Fibroblast of skin of left quadriceps (primary cell): ENCODE results near the gene CD302.
"Not testable (repeated sequence)": the region's sequence is repeated elsewhere in the genome, so short reads cannot be mapped to it uniquely, and the experiment has no call there.

Experiments
- DNase-seq, 2 experiments: peaks; one replicate each; pipeline ENCODE4 v3.0.0-alpha.2; 2013; ENCODE audit warnings: low read depth in 2 of 2

The CD302 gene, protein sequence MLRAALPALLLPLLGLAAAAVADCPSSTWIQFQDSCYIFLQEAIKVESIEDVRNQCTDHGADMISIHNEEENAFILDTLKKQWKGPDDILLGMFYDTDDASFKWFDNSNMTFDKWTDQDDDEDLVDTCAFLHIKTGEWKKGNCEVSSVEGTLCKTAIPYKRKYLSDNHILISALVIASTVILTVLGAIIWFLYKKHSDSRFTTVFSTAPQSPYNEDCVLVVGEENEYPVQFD

DNA sequence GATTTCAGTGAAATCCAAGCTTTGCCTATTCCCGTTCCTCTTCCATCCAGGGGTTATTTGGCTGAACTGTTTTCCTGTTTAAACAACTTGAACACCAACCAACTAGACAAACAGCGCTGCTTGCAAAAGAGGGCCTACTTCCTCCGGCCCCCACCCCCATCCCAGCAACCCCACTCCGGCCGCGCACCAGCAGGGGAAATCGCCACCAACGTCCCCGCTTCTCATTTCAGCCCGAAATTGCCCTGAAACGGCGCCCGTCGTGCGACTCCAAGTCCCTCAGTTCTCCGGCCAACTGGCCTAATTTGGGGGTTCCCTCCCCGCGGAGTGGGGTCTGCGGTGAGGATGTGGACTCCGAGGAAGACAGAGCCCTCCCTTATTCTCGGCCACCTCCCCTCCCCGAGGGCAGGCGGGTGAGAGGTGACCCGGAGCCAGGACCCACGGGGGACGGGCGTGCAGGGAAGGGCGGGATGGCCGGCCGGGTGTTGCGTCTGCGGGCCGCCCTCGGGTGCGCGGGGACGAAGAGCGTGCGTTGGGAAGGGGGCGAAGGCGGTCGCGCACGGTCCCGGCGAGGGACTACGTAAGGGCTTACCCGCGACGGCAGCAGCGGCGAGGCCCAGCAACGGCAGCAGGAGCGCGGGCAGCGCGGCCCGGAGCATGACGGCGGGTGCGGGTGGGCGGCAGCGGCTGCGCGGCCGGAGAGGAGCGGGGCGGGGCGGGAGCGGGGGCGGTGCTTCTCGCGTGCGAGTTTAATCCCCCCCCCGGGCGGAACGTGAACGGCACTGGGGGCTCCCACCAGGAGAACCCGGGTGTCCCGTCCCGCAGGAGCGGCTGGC, at the start of gene CD302:
CD302 (minus strand) TSS at position 666 of the 833 bp plus-strand sequence; CDS start at position 656, 10 bp downstream.
- DNase-seq = peak in 1 of 2 experiments; percentile 16

GRCh38 chr2:159846564-159846963, 48.6 kb upstream of the CD302 start:
- DNase-seq = no peak

DNA sequence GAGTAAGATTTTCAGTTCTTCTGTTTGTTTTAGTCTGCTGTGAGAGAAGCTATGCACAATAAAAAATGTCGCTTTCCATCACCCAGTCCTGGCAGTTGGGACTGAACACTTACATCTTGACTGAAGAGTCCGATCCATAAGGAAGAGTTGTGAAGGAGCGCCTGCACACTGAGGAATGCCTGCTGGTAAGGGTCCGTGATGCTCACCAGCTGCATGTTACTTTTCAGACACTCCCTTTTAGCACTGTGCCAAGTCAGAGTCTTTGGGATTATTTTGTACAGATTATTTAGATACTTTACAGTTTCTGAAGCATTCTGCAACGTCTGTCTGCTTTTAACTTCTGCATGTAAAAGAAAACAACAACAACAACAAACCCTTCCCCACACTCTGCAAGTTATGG, 42.6 kb upstream of the CD302 start:
- DNase-seq = no peak

DNA sequence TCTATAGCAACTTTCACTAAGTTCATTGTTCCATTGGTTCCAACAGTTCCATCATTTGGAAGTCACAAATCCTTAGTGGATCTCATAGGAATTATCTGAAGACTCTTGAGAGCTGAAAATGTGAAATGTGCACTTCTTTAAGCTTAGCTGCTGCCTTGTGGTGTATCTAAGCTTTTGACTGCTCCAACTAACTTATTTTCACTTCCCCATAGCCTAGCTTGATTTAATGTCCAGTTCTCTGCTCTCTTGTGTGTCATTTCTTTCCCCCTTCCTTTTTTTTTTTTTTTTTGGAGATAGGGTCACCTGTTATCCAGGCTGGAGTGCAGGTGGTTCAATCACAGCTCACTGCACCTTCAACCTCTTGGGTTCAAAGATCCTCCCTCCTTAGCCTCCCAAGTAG, 34.9 kb upstream of the CD302 start:
- DNase-seq = no peak

GRCh38 chr2:159832026-159832425, 34.0 kb upstream of the CD302 start:
- no peak for DNase-seq

DNA sequence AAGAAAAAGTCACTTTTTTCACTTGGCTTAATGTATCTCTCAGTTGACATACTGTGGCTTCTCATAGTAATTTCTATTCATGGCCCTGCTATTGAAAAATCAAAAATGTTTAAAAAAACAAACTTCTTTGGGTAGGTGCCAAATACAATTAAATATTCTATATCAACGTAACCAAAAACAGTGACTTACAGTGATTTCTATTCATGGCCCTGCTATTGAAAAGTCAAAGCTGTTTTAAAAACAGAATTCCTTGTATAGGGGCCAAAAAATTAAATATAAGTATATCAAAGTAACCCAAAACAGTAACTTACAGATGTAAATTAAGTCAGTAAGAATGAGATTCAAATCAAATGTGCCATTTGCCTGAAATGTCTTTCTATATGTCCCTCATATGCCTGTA, 31.4 kb upstream of the CD302 start:
- no peak for DNase-seq

DNA sequence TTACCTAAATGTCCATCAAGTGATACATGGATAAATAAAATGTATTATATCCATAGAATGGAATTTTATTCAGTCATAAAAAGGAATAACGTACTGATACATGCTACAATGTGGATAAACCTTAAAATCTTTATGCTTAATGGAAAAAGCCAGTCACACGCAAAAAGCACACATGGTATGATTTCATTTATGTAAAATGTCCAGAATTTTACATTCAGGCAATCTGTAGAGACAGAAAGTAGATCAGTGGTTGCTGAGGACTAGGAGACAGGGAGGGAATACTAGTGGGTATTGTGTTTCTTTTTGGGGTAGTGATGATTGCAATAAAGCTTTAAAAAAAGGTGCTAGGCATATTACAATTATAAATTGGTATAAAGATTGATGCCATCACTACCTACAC, 30.7 kb upstream of the CD302 start:
- DNase-seq = no peak

DNA sequence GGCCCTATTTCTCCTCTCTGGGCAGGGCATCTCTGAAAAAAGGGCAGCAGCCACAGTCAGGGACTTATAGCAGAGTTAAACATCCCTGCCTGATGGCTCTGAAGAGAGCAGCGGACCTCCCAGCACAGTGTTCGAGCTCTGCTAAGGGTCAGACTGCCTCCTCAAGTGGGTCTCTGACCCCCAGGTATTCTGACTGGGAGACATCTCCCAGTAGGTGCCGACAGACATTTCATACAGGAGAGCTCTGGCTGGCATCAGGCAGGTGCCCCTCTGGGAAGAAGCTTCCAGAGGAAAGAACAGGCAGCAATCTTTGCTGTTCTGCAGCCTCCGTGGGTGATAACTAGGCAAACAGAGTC, 24.4 kb upstream of the CD302 start:
- not testable (repeated sequence) for DNase-seq

DNA sequence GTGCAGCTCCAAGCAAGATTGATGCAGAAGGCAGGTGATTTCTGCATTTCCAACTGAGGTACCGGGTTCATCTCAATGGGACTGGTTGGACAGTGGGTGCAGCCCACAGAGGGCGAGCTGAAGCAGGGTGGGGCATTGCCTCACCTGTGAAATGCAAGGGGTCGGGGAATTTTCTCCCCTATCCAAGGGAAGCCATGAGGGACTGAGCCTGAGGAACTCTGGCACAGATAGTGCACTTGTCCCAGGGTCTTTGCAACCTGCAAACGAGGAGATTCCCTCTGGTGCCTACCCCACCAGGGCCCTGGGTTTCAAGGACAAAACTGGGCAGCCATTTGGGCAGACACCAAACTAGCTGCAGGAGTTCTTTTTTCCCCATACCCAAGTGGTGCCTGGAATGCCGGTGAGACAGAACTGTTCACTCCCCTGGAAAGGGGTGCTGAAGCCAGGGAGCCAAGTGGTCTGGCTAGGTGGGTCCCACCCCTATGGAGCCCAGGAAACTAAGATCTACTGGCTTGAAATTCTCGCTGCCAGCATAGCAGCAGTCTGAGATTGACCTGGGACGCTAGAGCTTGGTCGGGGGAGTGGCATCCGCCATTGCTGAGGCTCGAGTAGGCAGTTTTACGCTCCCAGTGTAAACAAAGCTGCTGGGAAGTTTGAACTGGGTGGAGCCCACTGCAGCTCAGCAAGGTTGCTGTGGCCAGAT, 23.9 kb upstream of the CD302 start:
- DNase-seq = not testable (repeated sequence)

DNA sequence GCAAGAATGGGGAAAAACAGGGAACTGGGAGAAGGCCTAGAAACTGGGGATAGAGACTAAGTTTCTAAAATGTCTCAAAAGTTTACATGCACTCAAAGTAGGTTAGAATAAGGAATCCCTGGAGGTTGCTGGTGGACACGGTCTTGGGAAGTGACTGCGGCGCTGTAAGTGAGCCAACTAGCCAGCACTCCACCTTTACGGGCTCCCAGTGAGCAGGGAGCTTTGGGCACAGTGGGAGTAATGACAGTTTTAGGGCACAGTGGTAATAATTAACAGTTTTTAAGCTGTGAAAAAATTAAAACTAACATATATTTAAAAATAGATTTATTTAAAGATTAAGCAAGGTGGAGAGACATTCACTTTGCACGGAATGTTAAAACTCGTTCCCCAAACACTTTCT, 20.9 kb upstream of the CD302 start:
- no peak for DNase-seq

DNA sequence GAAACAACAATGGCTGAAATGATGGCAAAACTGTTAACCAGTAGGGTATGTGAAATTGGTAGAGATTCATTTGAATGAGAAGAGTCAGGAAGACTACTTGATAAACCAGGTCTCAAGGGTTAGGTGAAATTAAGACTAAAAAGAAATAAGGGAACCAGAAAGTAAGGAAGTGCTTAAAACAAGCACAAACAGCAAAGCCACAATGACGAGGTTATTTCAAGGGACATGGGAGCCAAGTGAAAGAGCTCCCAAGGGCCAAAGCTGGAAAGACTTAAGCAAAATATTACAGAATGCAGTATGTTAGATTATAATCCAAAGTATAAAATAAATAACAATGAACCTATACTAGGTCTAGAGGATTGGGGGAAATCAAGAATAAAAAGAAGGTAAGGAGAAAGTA, 19.3 kb upstream of the CD302 start:
- no peak for DNase-seq

- DNase-seq = no peak
Measured at GRCh38 chr2:159811232-159811631, 13.2 kb upstream of the CD302 start.

GRCh38 chr2:159808032-159808425, 10.0 kb upstream of the CD302 start:
- DNase-seq = no peak

- peak in 1 of 2 experiments; percentile 22 for DNase-seq
Measured at GRCh38 chr2:159807183-159808031, 9.4 kb upstream of the CD302 start.

- DNase-seq = no peak
Measured at GRCh38 chr2:159804941-159805340, 6.9 kb upstream of the CD302 start.

- no peak for DNase-seq
Measured at GRCh38 chr2:159803235-159803962, 5.4 kb upstream of the CD302 start.

DNA sequence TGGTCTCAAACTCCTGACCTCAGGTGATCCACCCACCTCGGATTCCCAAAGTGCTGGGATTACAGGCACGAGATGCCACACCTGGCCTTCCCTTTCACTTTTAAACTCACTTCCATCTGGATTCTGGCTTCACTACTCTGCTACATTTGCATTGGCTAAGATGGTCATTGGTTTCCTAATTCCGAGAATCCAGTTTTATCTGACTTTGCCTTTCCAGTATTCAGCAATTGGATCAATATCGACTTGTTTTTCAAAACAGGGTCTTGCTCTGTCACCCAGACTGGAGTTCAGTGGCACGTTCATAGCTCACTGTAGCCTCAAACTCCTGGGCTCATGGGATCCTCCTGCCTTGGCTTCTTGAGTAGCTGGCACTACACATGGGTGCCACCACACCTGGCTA, 4.7 kb upstream of the CD302 start:
- DNase-seq = no peak

DNA sequence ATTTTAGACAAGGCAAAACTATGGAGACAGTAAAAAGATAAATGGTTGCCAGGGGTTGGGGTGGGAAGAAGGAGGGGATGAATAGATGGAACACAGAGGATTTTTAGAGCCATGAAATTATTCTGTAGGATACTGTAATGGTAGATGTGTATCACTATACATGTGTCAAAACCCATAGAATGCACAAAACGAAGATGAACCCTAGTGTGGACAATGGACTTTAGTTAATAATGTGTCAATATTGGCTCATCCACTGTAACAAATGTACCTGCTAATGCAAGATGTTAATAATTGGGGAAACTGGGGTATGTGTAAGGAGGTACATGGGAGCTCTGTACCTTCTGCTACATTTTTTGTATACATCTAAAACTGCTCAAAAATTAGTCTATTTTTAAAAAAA, 1.8 kb upstream of the CD302 start:
- no peak for DNase-seq

DNA sequence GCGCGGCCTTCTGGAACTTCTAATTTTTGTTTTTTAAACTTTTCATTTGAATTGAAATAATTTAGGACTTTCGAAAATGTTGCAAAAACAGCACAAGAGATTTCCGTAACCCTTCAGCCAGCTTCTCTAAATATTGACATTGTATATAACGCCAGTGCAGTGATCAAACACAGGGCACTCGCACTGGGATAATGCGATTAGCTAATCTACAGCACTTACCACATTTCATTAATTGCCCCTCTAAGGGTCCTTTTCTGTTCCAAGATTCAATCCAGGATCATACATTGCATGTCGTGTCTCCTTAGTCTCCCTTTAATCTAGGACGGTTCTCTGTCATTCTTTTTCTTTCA, 343 bp upstream of the CD302 start:
- no peak for DNase-seq

- DNase-seq = no peak
Measured at GRCh38 chr2:159797225-159797542, 824 bp downstream of the CD302 start.
